GM12872 (cell line): ENCODE results near the gene FOXO6.

Experiments used
- CTCF ChIP-seq: IDR thresholded peaks from 3 replicates; pipeline ENCODE4 v1.5.1; 2011; ENCODE audit warnings: low read depth, mild to moderate bottlenecking, low read length, moderate library complexity; ENCODE audit not compliant: insufficient read depth

FOXO6 gene

GRCh38 chr1:41323243-41323642 lies 38.0 kb upstream of the FOXO6 start:
- no peak for TF ChIP-seq CTCF

- TF ChIP-seq CTCF = no peak
Observed at GRCh38 chr1:41325801-41326200, 35.4 kb upstream of the FOXO6 start.

- TF ChIP-seq CTCF = no peak
Observed at GRCh38 chr1:41327383-41327999, 33.7 kb upstream of the FOXO6 start.

GRCh38 chr1:41328001-41328615 lies 33.1 kb upstream of the FOXO6 start:
- TF ChIP-seq CTCF = no peak

- no peak for TF ChIP-seq CTCF
Observed at GRCh38 chr1:41328780-41329640, 32.2 kb upstream of the FOXO6 start.

- no peak for TF ChIP-seq CTCF
Observed at GRCh38 chr1:41329662-41330587, 31.3 kb upstream of the FOXO6 start.
